Muscle of leg (tissue), 11 donors: ENCODE measurements around the gene SIVA1. TPM values are rescaled to one million over a fixed set of nuclear protein-coding genes. Genes with fewer than 3 reads are reported as not detected.

Source experiments
- DNase-seq: peaks from one replicate; pipeline ENCODE4 v3.0.0; 2013
- H3K27ac ChIP-seq: one replicate; pipeline ENCODE4 v1.5.1; 2013; ENCODE audit warnings: mild to moderate bottlenecking, low read length, control low read depth
- H3K27me3 ChIP-seq: one replicate; pipeline ENCODE4 v1.6.1; 2013; ENCODE audit warnings: low read length; ENCODE audit not compliant: control insufficient read depth, insufficient read depth
- H3K36me3 ChIP-seq: one replicate; pipeline ENCODE4 v1.6.1; 2013; ENCODE audit warnings: low read length; ENCODE audit not compliant: control insufficient read depth, insufficient read depth
- H3K4me1 ChIP-seq: one replicate; pipeline ENCODE4 v1.6.1; 2013; ENCODE audit warnings: low read length; ENCODE audit not compliant: control insufficient read depth, insufficient read depth
- H3K4me3 ChIP-seq: one replicate; pipeline ENCODE4 v1.5.1; 2013; ENCODE audit warnings: low read length, control low read depth
- H3K9me3 ChIP-seq: replicated peaks from 2 replicates; pipeline ENCODE4 v1.6.1; 2013; ENCODE audit warnings: low read depth, low read length; ENCODE audit not compliant: control insufficient read depth
- WGBS: methylation state at CpG from one replicate; pipeline ENCODE4 v1.1.5; 2013; ENCODE audit warnings: missing lambda C conversion rate; ENCODE audit not compliant: insufficient coverage; 5-methylcytosine and 5-hydroxymethylcytosine counted together
- polyA plus RNA-seq, 8 donors: library from polyadenylated mRNA; unstranded; fragments of 120-200 nt; gene quantifications; one replicate each; pipeline versions ENCODE4 v1.2.1 to v1.2.3, GENCODE V29; 2013; ENCODE audit warnings: inconsistent platforms in 1 of 8, low replicate concordance in 1 of 8; ENCODE audit not compliant: insufficient read length in 8 of 8, insufficient read depth in 1 of 8
- total RNA-seq: library from RNA; stranded (reverse); fragments of 120-200 nt; gene quantifications from one replicate; pipeline ENCODE4 v1.2.4, GENCODE V29; 2013

SIVA1 gene
- total and polyA plus RNA-seq, 9 donors: 66.1 to 110 (median 82.4) TPM

- Histone ChIP-seq H3K27ac (no peak overlapping the region), H3K4me3 (no peak overlapping the region), H3K36me3 (peaks cover 71% of the 10 kb centered on the region), H3K27me3 (no peaks in the 10 kb centered on the region), H3K9me3 (no peaks in the 10 kb centered on the region), H3K4me1 (peaks cover 41% of the 10 kb centered on the region)
- peak; percentile 63 for DNase-seq
- 85% methylated on average over 6 of the region's 18 CpGs for WGBS
These were observed 43.4 kb upstream of the SIVA1 start for GRCh38 chr14:104709387-104710039.

DNA sequence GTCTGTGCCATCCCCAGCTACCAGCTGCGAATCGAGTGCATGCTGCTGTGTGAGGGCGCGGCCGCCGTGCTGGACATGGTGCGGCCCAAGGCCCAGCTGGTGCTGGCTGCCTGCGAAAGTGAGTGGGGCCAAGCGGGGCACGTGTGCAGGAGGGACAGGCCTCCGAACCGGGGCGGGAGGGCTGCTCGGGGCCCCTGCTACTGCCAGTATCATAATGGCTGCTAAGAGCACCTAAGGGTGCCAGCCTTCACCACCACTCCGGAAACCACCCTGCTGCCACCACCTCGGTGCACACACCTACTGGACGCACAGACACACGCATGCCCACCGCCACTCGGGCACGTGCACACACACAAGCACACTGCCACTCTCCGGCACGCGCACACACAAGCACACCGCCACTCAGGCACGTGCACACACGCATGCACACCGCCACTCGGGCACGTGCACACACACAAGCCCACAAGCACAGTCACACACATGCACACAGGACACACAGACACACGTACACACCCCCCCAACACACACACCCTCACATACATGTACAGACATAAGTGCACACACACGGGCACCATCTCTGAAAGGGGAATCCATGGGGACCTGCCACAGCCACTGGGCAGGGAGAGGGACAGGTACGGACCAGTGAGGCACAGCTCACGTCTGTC lies 42.7 kb upstream of the SIVA1 start:
- H3K27me3 ChIP-seq: no peaks in the 10 kb centered on the region
- peaks cover 73% of the 10 kb centered on the region for H3K36me3 ChIP-seq
- H3K4me1 ChIP-seq: peaks cover 47% of the 10 kb centered on the region
- 91% methylated on average over 31 of the region's 34 CpGs for WGBS
- H3K27ac ChIP-seq: no peak overlapping the region
- DNase-seq: no peak
- H3K9me3 ChIP-seq: no peaks in the 10 kb centered on the region
- H3K4me3 ChIP-seq: no peak overlapping the region

GRCh38 chr14:104712881-104713734 lies 39.8 kb upstream of the SIVA1 start:
- Histone ChIP-seq H3K27me3 (no peaks in the 10 kb centered on the region), H3K9me3 (no peaks in the 10 kb centered on the region), H3K4me1 (peaks cover 39% of the 10 kb centered on the region), H3K36me3 (peaks cover 80% of the 10 kb centered on the region), H3K4me3 (no peak overlapping the region), H3K27ac (peak overlapping the region; percentile 20)
- 88% methylated on average over 28 of the region's 40 CpGs for WGBS
- no peak for DNase-seq

GRCh38 chr14:104714066-104714465 lies 38.9 kb upstream of the SIVA1 start:
- no peak overlapping the region for H3K27ac ChIP-seq
- H3K27me3 ChIP-seq: no peaks in the 10 kb centered on the region
- 90% methylated on average over 16 of the region's 16 CpGs for WGBS
- H3K4me3 ChIP-seq: no peak overlapping the region
- H3K9me3 ChIP-seq: no peaks in the 10 kb centered on the region
- H3K36me3 ChIP-seq: peaks cover 88% of the 10 kb centered on the region
- H3K4me1 ChIP-seq: peaks cover 40% of the 10 kb centered on the region
- DNase-seq: no peak

DNA sequence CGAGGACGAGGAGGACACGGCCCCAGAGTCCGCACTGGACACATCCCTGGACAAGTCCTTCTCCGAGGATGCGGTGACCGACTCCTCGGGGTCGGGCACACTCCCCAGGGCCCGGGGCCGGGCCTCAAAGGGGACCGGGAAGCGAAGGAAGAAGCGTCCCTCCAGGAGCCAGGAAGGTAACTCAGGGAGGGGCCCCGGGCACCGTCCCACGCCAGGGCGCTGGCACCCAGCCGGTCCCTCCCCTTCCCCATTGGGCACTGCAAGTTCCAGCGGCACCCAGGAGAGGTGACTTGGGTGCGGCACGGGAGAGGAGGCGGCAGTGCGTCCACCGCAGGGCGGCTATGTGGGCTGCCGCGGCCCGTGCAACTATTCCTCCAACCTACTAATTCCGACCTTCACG lies 38.3 kb upstream of the SIVA1 start:
- Histone ChIP-seq H3K27me3 (no peaks in the 10 kb centered on the region), H3K9me3 (no peaks in the 10 kb centered on the region), H3K4me1 (peaks cover 35% of the 10 kb centered on the region), H3K4me3 (no peak overlapping the region), H3K27ac (no peak overlapping the region), H3K36me3 (peaks cover 88% of the 10 kb centered on the region)
- WGBS: 93% methylated on average over 22 of the region's 31 CpGs
- no peak for DNase-seq

DNA sequence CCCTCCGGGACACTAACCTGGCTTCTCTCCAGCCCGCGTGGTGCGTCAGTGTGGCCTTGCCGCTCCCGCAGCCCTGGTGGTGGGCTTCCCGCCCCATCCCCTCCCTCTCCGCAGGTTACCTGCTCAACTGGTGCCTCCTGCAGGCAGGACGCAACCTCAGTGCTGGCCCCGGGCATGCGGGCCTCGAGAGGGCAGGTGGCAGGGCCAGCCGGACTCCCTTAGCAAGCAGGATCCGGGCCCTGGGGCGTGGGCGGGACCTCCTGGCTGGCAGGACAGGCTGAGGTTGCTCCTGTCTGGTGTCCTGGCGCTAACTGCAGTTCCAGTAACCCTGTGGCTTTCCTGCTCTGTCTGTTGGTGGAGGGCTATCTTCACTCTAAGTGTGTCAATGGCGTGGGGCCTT lies 37.5 kb upstream of the SIVA1 start:
- no peak overlapping the region for H3K4me3 ChIP-seq
- no peaks in the 10 kb centered on the region for H3K9me3 ChIP-seq
- 75% methylated on average over 17 of the region's 18 CpGs for whole genome bisulfite sequencing
- peaks cover 87% of the 10 kb centered on the region for H3K36me3 ChIP-seq
- DNase-seq: no peak
- H3K27ac ChIP-seq: no peak overlapping the region
- peaks cover 33% of the 10 kb centered on the region for H3K4me1 ChIP-seq
- no peaks in the 10 kb centered on the region for H3K27me3 ChIP-seq

DNA sequence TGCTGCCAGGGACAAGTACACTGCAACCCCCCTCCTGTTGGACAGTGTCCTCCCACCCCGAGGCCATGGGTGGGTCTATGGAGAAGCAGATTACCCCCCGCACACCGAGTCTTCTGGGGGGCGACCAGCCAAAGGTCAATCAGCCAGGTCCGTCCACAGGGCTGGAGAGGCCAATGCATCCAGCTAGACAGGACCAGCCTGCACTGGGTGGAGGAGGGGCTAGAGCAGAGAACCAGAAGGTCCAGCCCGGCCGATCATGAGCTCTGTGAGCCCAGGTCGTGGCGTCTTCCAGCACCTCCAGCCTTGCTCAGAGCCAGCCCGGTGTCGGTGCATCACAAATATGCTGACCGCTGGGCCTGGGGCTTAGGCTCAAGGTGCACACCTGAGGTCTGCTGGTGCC lies 37.1 kb upstream of the SIVA1 start:
- peaks cover 83% of the 10 kb centered on the region for H3K36me3 ChIP-seq
- WGBS: 91% methylated on average over 9 of the region's 12 CpGs
- no peak for DNase-seq
- no peak overlapping the region for H3K4me3 ChIP-seq
- H3K27ac ChIP-seq: no peak overlapping the region
- no peaks in the 10 kb centered on the region for H3K9me3 ChIP-seq
- peaks cover 33% of the 10 kb centered on the region for H3K4me1 ChIP-seq
- no peaks in the 10 kb centered on the region for H3K27me3 ChIP-seq

GRCh38 chr14:104717137-104717536 lies 35.8 kb upstream of the SIVA1 start:
- no peak for DNase-seq
- Histone ChIP-seq H3K9me3 (no peaks in the 10 kb centered on the region), H3K27me3 (no peaks in the 10 kb centered on the region), H3K27ac (no peak overlapping the region), H3K4me3 (no peak overlapping the region), H3K36me3 (peaks cover 70% of the 10 kb centered on the region), H3K4me1 (peaks cover 41% of the 10 kb centered on the region)
- WGBS: 87% methylated on average over 3 of the region's 22 CpGs

DNA sequence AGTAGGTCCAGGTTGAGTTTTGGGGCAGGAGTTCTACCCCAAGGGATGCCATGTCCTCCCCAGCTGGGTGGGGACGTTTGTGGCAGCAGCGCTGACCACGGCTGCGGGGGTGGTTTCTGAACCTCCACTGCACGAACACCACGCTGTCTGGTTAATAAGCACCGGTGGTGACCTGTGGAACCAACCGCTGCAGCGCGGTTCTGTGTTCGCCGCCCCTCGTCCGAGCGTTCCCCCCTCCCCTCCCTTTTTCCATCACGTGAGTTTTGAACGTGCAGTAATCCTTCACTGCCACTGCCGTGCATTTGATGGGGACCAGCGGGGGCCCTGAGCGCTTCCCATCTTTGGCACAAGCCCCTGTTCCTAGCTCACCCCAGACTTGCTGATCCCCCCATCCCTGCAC lies 35.3 kb upstream of the SIVA1 start:
- DNase-seq: no peak
- 62% methylated on average over 18 of the region's 20 CpGs for WGBS
- peaks cover 65% of the 10 kb centered on the region for H3K36me3 ChIP-seq
- no peaks in the 10 kb centered on the region for H3K27me3 ChIP-seq
- peaks cover 46% of the 10 kb centered on the region for H3K4me1 ChIP-seq
- H3K4me3 ChIP-seq: no peak overlapping the region
- H3K9me3 ChIP-seq: no peaks in the 10 kb centered on the region
- peak overlapping the region; percentile 1 for H3K27ac ChIP-seq

- Histone ChIP-seq H3K4me1 (peaks cover 49% of the 10 kb centered on the region), H3K9me3 (no peaks in the 10 kb centered on the region), H3K27me3 (no peaks in the 10 kb centered on the region), H3K27ac (peak overlapping the region; percentile 1), H3K36me3 (peaks cover 60% of the 10 kb centered on the region), H3K4me3 (no peak overlapping the region)
- no peak for DNase-seq
- 65% methylated on average over 9 of the region's 10 CpGs for WGBS
These were observed 34.8 kb upstream of the SIVA1 start for GRCh38 chr14:104718147-104718546.
